GM18861 (cell line): ENCODE data around the gene GNAO1.
"Not testable (repeated sequence)": the region's sequence is repeated elsewhere in the genome, so short reads cannot be mapped to it uniquely, and the experiment has no call there.

Source experiments
- ATAC-seq: cut with Tn5 transposase; IDR thresholded peaks from one replicate; pipeline ENCODE4 v1.9.1; 2021; ENCODE audit not compliant: unreplicated experiment

GNAO1 gene

DNA sequence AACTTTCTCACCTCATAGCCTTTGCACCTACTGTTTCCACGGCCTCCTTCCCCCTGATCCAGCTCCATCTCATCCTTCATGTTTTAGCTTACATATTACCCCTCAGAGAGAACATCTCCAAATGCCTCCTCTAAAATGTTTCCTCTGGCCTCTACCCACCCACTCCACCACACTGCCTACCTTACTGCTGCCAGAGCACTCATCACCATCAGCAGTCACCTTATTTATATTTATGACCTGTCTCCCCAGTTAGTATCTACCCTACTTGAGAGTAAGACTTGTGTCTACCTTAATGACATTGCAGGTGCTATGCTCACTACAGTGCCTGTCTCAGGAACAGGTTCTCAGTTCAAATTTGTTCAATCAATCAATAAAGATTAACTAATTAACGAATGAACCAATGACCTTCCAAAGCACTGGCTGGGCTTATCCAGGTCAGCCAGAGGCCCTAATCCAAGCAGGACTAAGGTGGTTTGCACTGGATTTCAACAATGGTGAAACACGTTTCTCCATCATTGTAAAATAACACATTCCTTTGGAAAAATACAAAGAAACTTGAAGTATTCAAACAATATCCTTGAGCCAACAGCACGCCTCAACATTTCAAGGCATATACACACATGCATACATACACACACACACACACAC is 192.9 kb downstream of the GNAO1 start:
- ATAC-seq: no peak

DNA sequence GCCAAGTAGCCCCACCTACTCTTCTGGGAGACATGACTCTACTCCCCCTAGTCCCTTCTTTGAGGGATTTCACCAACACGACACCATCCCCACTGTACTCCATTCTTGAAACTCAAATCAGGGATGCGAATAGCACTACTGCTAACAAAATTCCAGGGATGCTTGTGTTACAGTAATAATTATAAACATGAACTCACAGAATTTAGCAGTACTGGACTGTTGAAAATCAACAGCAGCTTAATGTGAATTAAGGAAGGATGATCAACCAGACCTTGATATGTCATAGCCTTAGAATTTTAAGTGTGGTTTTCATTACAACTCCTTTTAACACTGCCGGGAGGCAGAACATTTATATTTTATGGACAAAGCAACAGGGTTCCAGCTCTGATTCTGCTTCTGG is 196.1 kb downstream of the GNAO1 start:
- no peak for ATAC-seq

DNA sequence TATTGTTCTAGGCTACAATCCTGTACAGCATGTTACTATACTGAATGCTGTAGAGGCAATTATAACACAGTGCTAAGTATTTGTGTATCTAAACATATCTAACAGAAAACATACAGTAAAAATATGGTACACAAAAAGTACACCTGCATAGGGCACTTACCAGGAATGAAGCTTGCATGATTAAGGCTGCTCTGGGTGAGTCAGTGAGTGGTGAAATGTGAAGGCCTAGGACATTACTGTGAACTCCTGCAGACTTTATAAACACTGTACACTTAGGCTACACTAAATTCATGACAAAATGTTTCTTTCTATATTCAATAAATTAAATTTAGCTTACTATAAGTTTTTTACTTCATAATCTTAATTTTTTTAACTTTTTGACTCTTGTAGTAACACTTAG is 196.9 kb downstream of the GNAO1 start:
- ATAC-seq: no peak

DNA sequence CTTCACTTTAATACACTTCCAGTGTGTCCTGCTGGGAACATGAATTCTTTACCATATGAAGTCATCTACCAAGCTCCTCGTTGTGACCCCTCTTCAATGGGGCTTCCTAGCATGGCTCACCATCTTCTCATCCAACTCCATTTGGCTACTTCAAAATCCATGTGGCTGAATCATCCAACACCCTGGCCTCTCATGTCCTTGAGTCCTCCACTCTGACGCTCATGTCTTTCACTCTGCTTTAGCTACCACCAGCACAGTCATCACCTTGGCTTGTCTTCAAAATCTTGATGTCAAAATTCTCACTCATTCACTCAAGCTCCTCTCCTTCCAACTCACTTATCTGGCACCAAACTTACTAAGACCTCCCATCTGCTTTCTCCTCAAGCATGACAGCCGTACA is 198.3 kb downstream of the GNAO1 start:
- ATAC-seq: no peak

DNA sequence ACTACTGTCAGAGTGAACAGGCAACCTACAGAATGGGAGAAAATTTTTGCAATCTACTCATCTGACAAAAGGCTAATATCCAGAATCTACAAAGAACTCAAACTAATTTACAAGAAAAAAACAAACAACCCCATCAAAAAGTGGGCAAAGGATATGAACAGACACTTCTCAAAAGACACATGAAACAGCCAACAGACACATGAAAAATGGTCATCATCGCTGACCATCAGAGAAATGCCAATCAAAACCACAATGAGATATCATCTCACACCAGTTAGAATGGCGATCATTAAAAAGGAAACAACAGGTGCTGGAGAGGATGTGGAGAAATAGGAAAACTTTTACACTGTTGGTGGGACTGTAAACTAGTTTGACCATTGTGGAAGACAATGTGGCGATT is 205.4 kb downstream of the GNAO1 start:
- not testable (repeated sequence) for ATAC-seq

DNA sequence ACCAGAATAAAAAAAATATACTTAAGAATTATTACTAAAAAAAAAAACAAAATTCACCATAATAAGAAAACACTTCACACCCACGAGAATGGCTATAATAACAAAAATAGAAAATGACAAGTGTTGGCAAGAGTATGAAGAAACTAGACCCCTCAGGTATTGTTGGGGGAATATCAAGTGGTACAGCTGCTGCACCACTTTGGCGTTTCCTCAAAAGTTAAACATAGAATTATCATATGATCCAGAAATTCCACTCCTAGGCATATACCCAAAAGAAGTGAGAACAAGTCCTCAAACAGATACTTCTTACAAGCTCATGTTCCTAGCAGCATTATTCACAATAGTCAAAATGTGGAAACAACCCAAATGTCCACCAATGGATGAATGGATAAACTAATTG is 207.8 kb downstream of the GNAO1 start:
- ATAC-seq: no peak

DNA sequence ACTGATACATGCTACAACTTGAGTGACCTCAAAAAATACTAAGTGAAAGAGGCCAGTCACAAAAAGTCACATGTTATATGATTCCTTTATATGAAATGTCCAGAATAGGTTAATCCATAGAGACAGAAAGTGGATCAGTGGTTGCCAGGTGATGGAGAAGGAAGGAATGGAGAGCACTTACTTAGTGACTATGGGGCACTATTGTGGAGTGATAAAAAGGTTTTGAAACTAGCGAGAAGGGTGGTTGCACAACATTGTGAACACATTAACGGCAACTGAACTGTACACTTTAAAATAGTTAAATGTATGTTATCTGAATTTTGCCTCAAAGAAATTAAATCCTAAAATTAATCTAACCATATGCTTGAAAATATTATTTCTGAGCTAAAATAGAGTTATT is 208.2 kb downstream of the GNAO1 start:
- no peak for ATAC-seq

DNA sequence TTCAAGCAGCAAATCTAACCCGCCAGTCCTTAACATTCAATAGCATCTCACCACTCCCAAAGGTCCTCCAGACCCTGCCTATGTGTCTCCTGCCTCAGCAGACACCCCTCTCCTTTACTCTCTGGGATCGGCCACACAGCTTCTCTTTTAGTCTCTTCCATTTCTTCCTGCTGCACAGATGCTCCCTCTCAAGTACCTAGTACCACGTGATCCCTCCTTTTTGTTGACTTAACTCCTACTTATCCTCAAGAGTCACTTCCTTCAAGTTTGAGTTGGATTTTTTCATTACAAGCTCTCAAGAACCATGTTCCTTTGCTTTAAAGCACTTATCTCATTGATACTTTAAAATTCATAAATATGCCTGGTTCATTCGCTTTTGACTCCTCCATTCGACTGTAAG is 209.2 kb downstream of the GNAO1 start:
- no peak for ATAC-seq

DNA sequence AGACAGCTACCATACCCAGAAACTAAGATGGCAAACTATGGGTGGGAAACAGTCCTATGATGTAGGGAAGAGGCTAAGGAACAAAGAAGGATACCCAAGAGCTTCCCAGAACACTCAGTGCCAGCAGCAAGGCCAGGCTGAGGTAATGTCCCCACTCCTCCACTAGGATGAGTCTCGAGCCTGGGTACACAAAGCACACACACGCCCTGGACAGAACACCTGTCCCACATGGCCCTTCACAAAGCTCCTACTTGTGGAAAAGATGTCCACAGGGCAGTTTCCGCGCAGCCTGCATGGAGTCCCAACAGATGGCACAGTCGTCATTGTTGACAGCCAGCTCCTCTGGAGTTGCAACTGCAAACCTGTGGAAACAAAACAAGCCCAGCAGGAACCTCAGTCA is 210.2 kb downstream of the GNAO1 start:
- no peak for ATAC-seq

DNA sequence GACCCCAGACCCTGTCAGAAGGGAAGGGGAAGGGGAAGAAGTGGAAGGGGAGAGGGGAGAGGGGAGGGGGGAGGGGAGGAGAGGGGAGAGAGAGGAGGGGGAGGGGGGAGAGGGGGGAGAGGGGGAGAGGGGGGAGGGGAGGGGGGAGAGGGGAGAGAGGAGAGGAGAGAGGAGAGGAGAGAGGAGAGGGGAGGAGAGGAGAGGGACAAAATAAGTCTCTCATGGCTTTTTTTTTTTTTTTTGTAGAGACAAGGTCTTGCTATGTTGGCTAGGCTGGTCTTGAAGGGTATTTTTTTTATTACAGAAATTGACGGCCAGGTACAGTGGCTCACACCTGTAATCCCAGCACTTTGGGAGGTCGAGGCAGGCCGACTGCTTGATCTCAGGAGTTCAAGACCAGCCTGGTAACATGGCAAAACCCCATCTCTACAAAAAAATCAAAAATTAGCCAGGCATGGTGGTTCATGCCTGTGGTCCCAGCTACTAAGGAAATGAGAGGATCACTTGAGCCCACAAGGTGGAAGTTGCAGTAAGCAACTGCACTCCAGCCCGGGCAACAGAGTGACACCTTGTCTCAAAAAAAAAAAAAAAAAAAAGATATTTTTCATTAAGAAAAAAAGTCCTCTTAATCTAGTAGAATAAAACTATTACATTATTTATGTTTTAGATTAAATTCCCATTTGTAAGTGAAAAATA is 214.8 kb downstream of the GNAO1 start:
- no peak for ATAC-seq
